Peyer's patch (tissue), 4 donors: ENCODE measurements around the gene CD247.

ENCODE experiments used
- POLR2A ChIP-seq, 2 donors: fragments of 450-650 bp; IDR thresholded peaks; one replicate each; pipeline ENCODE4 v1.5.1; 2017; ENCODE audit warnings: antibody characterized with exemption in 2 of 2, mild to moderate bottlenecking in 2 of 2, moderate library complexity in 2 of 2
- TF ChIP-seq, protein P1 (sequence below), 6 experiments: fragments of 450-650 bp in 4 of 6; fragments of 200-600 bp in 2 of 6; sonication (generic) in 1 of 6; IDR thresholded peaks; one replicate each; pipeline ENCODE4 v1.5.1; 2017 to 2019; ENCODE audit warnings: antibody characterized with exemption in 6 of 6, mild to moderate bottlenecking in 3 of 6, moderate library complexity in 1 of 6

- no peak for TF ChIP-seq POLR2A (IDR thresholded peaks at IDR 0.05)
- TF ChIP-seq, protein P1, sequence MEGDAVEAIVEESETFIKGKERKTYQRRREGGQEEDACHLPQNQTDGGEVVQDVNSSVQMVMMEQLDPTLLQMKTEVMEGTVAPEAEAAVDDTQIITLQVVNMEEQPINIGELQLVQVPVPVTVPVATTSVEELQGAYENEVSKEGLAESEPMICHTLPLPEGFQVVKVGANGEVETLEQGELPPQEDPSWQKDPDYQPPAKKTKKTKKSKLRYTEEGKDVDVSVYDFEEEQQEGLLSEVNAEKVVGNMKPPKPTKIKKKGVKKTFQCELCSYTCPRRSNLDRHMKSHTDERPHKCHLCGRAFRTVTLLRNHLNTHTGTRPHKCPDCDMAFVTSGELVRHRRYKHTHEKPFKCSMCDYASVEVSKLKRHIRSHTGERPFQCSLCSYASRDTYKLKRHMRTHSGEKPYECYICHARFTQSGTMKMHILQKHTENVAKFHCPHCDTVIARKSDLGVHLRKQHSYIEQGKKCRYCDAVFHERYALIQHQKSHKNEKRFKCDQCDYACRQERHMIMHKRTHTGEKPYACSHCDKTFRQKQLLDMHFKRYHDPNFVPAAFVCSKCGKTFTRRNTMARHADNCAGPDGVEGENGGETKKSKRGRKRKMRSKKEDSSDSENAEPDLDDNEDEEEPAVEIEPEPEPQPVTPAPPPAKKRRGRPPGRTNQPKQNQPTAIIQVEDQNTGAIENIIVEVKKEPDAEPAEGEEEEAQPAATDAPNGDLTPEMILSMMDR (IDR thresholded peaks at IDR 0.05) = no peak
These were observed 86.9 kb downstream of the CD247 start for GRCh38 chr1:167431261-167431908.
